CD4-positive, alpha-beta T cell treated with Interferon alpha-2 for 1 hour (primary cell): ENCODE data around the gene ABCC1.
A peak's percentile ranks its signal among the peaks of the same experiment; 100 is the strongest.
"Not testable (repeated sequence)": the region's sequence is repeated elsewhere in the genome, so short reads cannot be mapped to it uniquely, and the experiment has no call there.

ENCODE experiments used
- DNase-seq, 2 donors: peaks; one replicate each; pipeline ENCODE4 v3.0.0-alpha.2; 2020 to 2022

ABCC1 gene

GRCh38 chr16:15949210-15950160, at the start of gene ABCC1:
ABCC1 (plus strand) TSS chr16:15949616; CDS start chr16:15949752, 136 bp downstream.
- peak; percentile 23 to 69 for DNase-seq

- DNase-seq, result no peak
Observed at GRCh38 chr16:15900357-15900756, 49.1 kb upstream of the ABCC1 start.

GRCh38 chr16:15900901-15901500, 48.4 kb upstream of the ABCC1 start:
- no peak for DNase-seq

GRCh38 chr16:15903960-15904359, 45.5 kb upstream of the ABCC1 start:
- DNase-seq, result no peak

GRCh38 chr16:15906439-15906838, 43.0 kb upstream of the ABCC1 start:
- no peak for DNase-seq

- peak; percentile 44 to 53 for DNase-seq
Observed at GRCh38 chr16:15907863-15908478, 41.4 kb upstream of the ABCC1 start.

- DNase-seq, result no peak
Observed at GRCh38 chr16:15911198-15911597, 38.2 kb upstream of the ABCC1 start.

GRCh38 chr16:15913046-15913698, 36.2 kb upstream of the ABCC1 start:
- no peak for DNase-seq

- no peak for DNase-seq
Observed at GRCh38 chr16:15915555-15916081, 33.8 kb upstream of the ABCC1 start.

- DNase-seq, result no peak
Observed at GRCh38 chr16:15916323-15916722, 33.1 kb upstream of the ABCC1 start.

GRCh38 chr16:15918314-15918713, 31.1 kb upstream of the ABCC1 start:
- not testable (repeated sequence) for DNase-seq

GRCh38 chr16:15919331-15919730, 30.1 kb upstream of the ABCC1 start:
- no peak for DNase-seq

- DNase-seq, result no peak
Observed at GRCh38 chr16:15924996-15925395, 24.4 kb upstream of the ABCC1 start.

- DNase-seq, result no peak
Observed at GRCh38 chr16:15925631-15926030, 23.8 kb upstream of the ABCC1 start.

- DNase-seq, result no peak
Observed at GRCh38 chr16:15928261-15929104, 20.9 kb upstream of the ABCC1 start.

- DNase-seq, result no peak
Observed at GRCh38 chr16:15932939-15933338, 16.5 kb upstream of the ABCC1 start.

GRCh38 chr16:15933781-15934180, 15.6 kb upstream of the ABCC1 start:
- no peak for DNase-seq

GRCh38 chr16:15934991-15935390, 14.4 kb upstream of the ABCC1 start:
- DNase-seq, result no peak

- DNase-seq, result peak in 1 of 2 donors; percentile 8
Observed at GRCh38 chr16:15936809-15937208, 12.6 kb upstream of the ABCC1 start.

GRCh38 chr16:15942931-15943690, 6.3 kb upstream of the ABCC1 start:
- no peak for DNase-seq
